Body of pancreas (tissue), 4 donors: ENCODE results near the gene DHX8. TPM values are rescaled to one million over a fixed set of nuclear protein-coding genes. Genes with fewer than 3 reads are reported as not detected.

Experiments
- ATAC-seq: fragments of 150-250 bp; one replicate; pipeline ENCODE4 v1.9.1; 2016
- DNase-seq, 4 donors: peaks; one replicate each; pipeline ENCODE4 v3.0.0-alpha.2; 2019
- H3K27ac ChIP-seq, 4 donors: fragments of 200-600 bp; sonication (generic); 1 replicate in 3 of 4; 2 replicates in 1 of 4; pipeline versions ENCODE4 v1.5.1 to v1.6.1; 2016 to 2019; ENCODE audit warnings: mild to moderate bottlenecking in 1 of 4, mixed read lengths in 1 of 4, moderate library complexity in 1 of 4
- H3K27me3 ChIP-seq, 2 donors: fragments of 200-600 bp; sonication (generic); one replicate each; pipeline ENCODE4 v1.6.0; 2016; ENCODE audit warnings: mild to moderate bottlenecking in 1 of 2
- H3K36me3 ChIP-seq, 2 donors: fragments of 200-600 bp; sonication (generic); replicated peaks in 1 of 2; 2 replicates each; pipeline ENCODE4 v1.5.1; 2016; ENCODE audit warnings: low read depth in 2 of 2; ENCODE audit not compliant: insufficient read depth in 1 of 2
- H3K4me1 ChIP-seq: fragments of 200-600 bp; sonication (generic); one replicate; pipeline ENCODE4 v1.6.0; 2016
- H3K4me3 ChIP-seq, 2 donors: fragments of 200-600 bp; sonication (generic); 1 replicate in 1 of 2; 2 replicates in 1 of 2; pipeline ENCODE4 v1.5.1; 2016 to 2019
- H3K9me3 ChIP-seq, 3 donors: fragments of 200-600 bp; sonication (generic); 1 replicate in 2 of 3; 2 replicates in 1 of 3; pipeline ENCODE4 v1.5.1; 2016
- CTCF ChIP-seq, 7 experiments: fragments of 450-650 bp in 4 of 7; fragments of 200-600 bp in 3 of 7; sonication (generic) in 3 of 7; IDR thresholded peaks; one replicate each; pipeline ENCODE4 v1.5.1; 2016 to 2019; ENCODE audit warnings: antibody characterized with exemption in 7 of 7
- POLR2A ChIP-seq, 3 donors: fragments of 450-650 bp; IDR thresholded peaks; one replicate each; pipeline ENCODE4 v1.6.1; 2016; ENCODE audit warnings: antibody characterized with exemption in 3 of 3, mild to moderate bottlenecking in 2 of 3
- WGBS, 2 donors: methylation state at CpG; one replicate each; pipeline ENCODE4 v1.1.5; 2017; 5-methylcytosine and 5-hydroxymethylcytosine counted together
- intact Hi-C: fragments of 100-400 bp; cut with DNase I; formaldehyde crosslinking; loops from one replicate; pipeline ENCODE4 v1.15.1; 2023
- total RNA-seq, 2 donors: library from RNA; depleted of rRNA; stranded (reverse); fragments of >200 nt; gene quantifications; one replicate each; pipeline ENCODE4 v1.1.0, GENCODE V29; 2016

The DHX8 gene
- total RNA-seq, 2 donors from 2014 or later: 12.2 to 19.4 TPM

DNA sequence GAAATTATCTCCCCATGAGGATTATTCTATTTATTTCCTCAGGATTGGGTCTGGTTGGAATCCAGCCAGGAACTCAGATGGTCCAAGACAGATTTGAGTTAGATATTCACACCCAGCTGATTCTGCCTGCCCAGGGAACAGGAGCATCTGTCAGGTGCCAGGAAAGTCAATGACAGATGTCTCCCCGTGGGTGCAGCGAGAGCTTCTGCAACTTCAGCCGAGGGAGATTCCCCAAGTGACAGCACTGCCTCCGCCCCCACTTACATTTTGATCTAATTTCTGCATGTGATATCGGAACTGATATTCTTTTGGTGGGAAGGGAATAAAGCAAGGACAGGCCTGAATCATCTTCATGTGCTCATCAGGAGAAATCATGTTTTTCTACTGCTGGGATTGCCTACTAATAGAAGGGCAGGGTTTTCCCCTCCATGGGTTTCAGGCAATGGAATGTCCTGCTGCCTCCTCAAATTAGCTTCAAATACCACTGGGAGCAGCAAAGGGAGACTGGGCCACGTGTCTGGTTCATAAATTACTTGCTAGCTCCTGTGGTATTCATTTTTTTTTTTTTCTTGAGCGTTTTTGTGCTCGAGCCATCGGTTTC lies 15.7 kb upstream of the DHX8 start:
- Histone ChIP-seq H3K4me3 (no peak overlapping the region), H3K27ac (no peak overlapping the region), H3K36me3 (no peaks in the 10 kb centered on the region), H3K9me3 (no peaks in the 10 kb centered on the region), H3K4me1 (no peaks in the 10 kb centered on the region), H3K27me3 (no peaks in the 10 kb centered on the region)
- TF ChIP-seq CTCF (IDR thresholded peaks at IDR 0.05) (no peak), POLR2A (IDR thresholded peaks at IDR 0.05) (no peak)
- DNase-seq (peak in 1 of 4 donors; percentile 27), ATAC-seq (peak; percentile 35)
- intact Hi-C loops: no loop called here
- 56 to 66% methylated on average over 7 to 9 of the region's 9 CpGs for WGBS, 2 donors

DNA sequence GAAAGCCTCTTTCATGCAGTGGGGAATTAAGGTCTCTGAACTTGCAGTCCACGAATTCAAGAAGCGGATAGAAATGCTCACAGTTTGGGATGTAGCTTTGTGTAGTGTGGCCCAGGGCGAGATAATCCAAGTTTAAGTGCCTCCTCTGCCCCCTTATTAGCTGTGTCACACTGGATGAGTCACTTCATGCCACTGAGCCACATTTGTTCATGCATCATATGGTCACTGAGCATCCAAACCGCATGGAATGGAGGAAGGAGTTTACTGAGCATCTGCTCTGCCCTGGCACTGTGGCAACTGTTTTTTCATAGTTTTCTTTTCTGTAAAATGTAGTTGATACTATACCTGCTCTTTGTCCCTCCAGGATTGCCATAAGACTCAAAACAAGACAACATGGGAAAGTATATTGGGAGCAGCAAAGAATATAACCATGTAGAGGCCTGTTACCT lies 15.1 kb upstream of the DHX8 start:
- 63 to 77% methylated on average over 4 of the region's 4 CpGs for WGBS, 2 donors
- H3K4me3 ChIP-seq: no peak overlapping the region
- no peaks in the 10 kb centered on the region for H3K36me3 ChIP-seq
- no peak for DNase-seq
- H3K4me1 ChIP-seq: no peaks in the 10 kb centered on the region
- intact Hi-C loops: no loop called here
- no peak overlapping the region for H3K27ac ChIP-seq
- H3K9me3 ChIP-seq: no peaks in the 10 kb centered on the region
- no peaks in the 10 kb centered on the region for H3K27me3 ChIP-seq
- TF ChIP-seq POLR2A (IDR thresholded peaks at IDR 0.05) (no peak), CTCF (IDR thresholded peaks at IDR 0.05) (no peak)
- ATAC-seq: no peak

GRCh38 chr17:43469145-43469544 lies 14.6 kb upstream of the DHX8 start:
- Histone ChIP-seq H3K4me1 (no peaks in the 10 kb centered on the region), H3K9me3 (no peaks in the 10 kb centered on the region), H3K27ac (no peak overlapping the region), H3K27me3 (no peaks in the 10 kb centered on the region), H3K4me3 (no peak overlapping the region), H3K36me3 (no peaks in the 10 kb centered on the region)
- DNase-seq (no peak), ATAC-seq (no peak)
- intact Hi-C loops: no loop called here
- WGBS, 2 donors: 69 to 76% methylated on average over 4 of the region's 4 CpGs
- TF ChIP-seq CTCF (IDR thresholded peaks at IDR 0.05): no peak
- no peak for TF ChIP-seq POLR2A (IDR thresholded peaks at IDR 0.05)

GRCh38 chr17:43471585-43472160 lies 12.1 kb upstream of the DHX8 start:
- 61 to 64% methylated on average over 2 of the region's 2 CpGs for WGBS, 2 donors
- ATAC-seq (no peak), DNase-seq (no peak)
- H3K27me3 ChIP-seq: no peaks in the 10 kb centered on the region
- H3K36me3 ChIP-seq: no peaks in the 10 kb centered on the region
- H3K4me1 ChIP-seq: peaks cover 8% of the 10 kb centered on the region
- no peak overlapping the region for H3K4me3 ChIP-seq
- TF ChIP-seq CTCF (IDR thresholded peaks at IDR 0.05): no peak
- no peak overlapping the region for H3K27ac ChIP-seq
- no peaks in the 10 kb centered on the region for H3K9me3 ChIP-seq
- intact Hi-C loops: no loop called here
